B cell (primary cell): ENCODE measurements around the gene STX7. TPM values are rescaled to one million over a fixed set of nuclear protein-coding genes. Genes with fewer than 3 reads are reported as not detected.

Source experiments
- ATAC-seq: fragments of 200-7000 bp; cut with Tn5 transposase; one replicate; pipeline ENCODE4 v1.10.0; 2021; ENCODE audit warnings: low read depth, mild to moderate bottlenecking, moderate number of reproducible peaks, moderate library complexity
- CTCF ChIA-PET: fragments of 350-600 bp; sonication (Branson Sonifier 250); formaldehyde crosslinking; loops from one replicate; lab custom pipeline; 2021; ENCODE audit warnings: antibody characterized with exemption, inconsistent platforms; lab: Charles Lee
- POLR2A ChIA-PET: fragments of 350-600 bp; sonication (Branson Sonifier 250); formaldehyde crosslinking; loops from one replicate; lab custom pipeline; 2021; ENCODE audit warnings: antibody characterized with exemption; lab: Charles Lee
- DNase-seq: peaks from one replicate; pipeline ENCODE4 v3.0.0; 2013
- H2AFZ ChIP-seq: 2 replicates; pipeline ENCODE4 v1.6.1; 2012; ENCODE audit warnings: mild to moderate bottlenecking, low read depth, low read length; ENCODE audit not compliant: insufficient read depth, poor library complexity, severe bottlenecking
- H3K27ac ChIP-seq, 2 donors: 1 replicate in 1 of 2; 2 replicates in 1 of 2; pipeline ENCODE4 v1.5.1; 2012 to 2013; ENCODE audit warnings: low read length in 2 of 2, mild to moderate bottlenecking in 2 of 2, moderate library complexity in 1 of 2
- H3K27me3 ChIP-seq, 4 experiments: fragments of 200-600 bp in 1 of 4; sonication (generic) in 1 of 4; replicated peaks in 1 of 4; 1 replicate in 2 of 4; 2 replicates in 2 of 4; pipeline versions ENCODE4 v1.6.1 to v1.7.0; 2013 to 2016; ENCODE audit warnings: low read length in 3 of 4, mild to moderate bottlenecking in 2 of 4, mixed read lengths in 1 of 4, moderate library complexity in 1 of 4; ENCODE audit not compliant: insufficient read depth in 4 of 4, control insufficient read depth in 3 of 4; ENCODE audit errors: control extremely low read depth in 1 of 4
- H3K36me3 ChIP-seq, 2 experiments: replicated peaks in 1 of 2; 1 replicate in 1 of 2; 2 replicates in 1 of 2; pipeline versions ENCODE4 v1.6.1 to v1.7.1; 2013; ENCODE audit warnings: low read length in 1 of 2; ENCODE audit not compliant: insufficient read depth in 2 of 2, control insufficient read depth in 1 of 2; ENCODE audit errors: control extremely low read depth in 1 of 2, extremely low read depth in 1 of 2
- H3K4me1 ChIP-seq, 2 donors: fragments of 200-600 bp in 1 of 2; sonication (generic) in 1 of 2; 1 replicate in 1 of 2; 2 replicates in 1 of 2; pipeline versions ENCODE4 v1.5.1 to v1.6.1; 2013 to 2017; ENCODE audit warnings: low read length in 2 of 2; ENCODE audit not compliant: control insufficient read depth in 2 of 2, insufficient read depth in 2 of 2
- H3K4me2 ChIP-seq: replicated peaks from 2 replicates; pipeline ENCODE3; 2012; ENCODE audit warnings: mild to moderate bottlenecking, low read depth, low read length; ENCODE audit not compliant: poor library complexity, severe bottlenecking
- H3K4me3 ChIP-seq, 5 experiments: fragments of 200-600 bp in 1 of 5; sonication (generic) in 1 of 5; 1 replicate in 3 of 5; 2 replicates in 2 of 5; pipeline versions ENCODE4 v1.5.1 to v1.7.0; 2011 to 2016; ENCODE audit warnings: low read length in 4 of 5, mild to moderate bottlenecking in 4 of 5, low read depth in 2 of 5, control low read depth in 1 of 5, moderate library complexity in 1 of 5; ENCODE audit not compliant: insufficient read depth in 1 of 5; ENCODE audit errors: control extremely low read depth in 1 of 5, extremely low read depth in 1 of 5
- H3K79me2 ChIP-seq: fragments of 200-600 bp; sonication (generic); one replicate; pipeline ENCODE4 v1.6.0; 2016; ENCODE audit warnings: low read length; ENCODE audit not compliant: control insufficient read depth, insufficient read depth
- H3K9ac ChIP-seq: fragments of 200-600 bp; sonication (generic); 2 replicates; pipeline ENCODE4 v1.6.1; 2017; ENCODE audit warnings: mild to moderate bottlenecking, low read length, moderate library complexity
- H3K9me3 ChIP-seq, 3 donors: one replicate each; pipeline versions ENCODE4 v1.6.1 to v1.7.1; 2013; ENCODE audit warnings: low read length in 2 of 3; ENCODE audit not compliant: control insufficient read depth in 2 of 3, insufficient read depth in 1 of 3; ENCODE audit errors: control extremely low read depth in 1 of 3
- H4K20me1 ChIP-seq: 2 replicates; pipeline ENCODE4 v1.6.0; 2012; ENCODE audit warnings: mild to moderate bottlenecking, low read length; ENCODE audit not compliant: insufficient read depth, control insufficient read depth, poor library complexity, severe bottlenecking
- H3K27ac Mint-ChIP-seq: one replicate; pipeline ENCODE4 v1.8.0; 2021; ENCODE audit warnings: mixed read lengths
- H3K27me3 Mint-ChIP-seq: one replicate; pipeline ENCODE4 v1.8.0; 2021; ENCODE audit warnings: mixed read lengths
- H3K4me1 Mint-ChIP-seq: one replicate; pipeline ENCODE4 v1.8.0; 2021; ENCODE audit warnings: mixed read lengths
- H3K4me3 Mint-ChIP-seq: one replicate; pipeline ENCODE4 v1.8.0; 2021; ENCODE audit warnings: mixed read lengths
- H3K9me3 Mint-ChIP-seq: one replicate; pipeline ENCODE4 v1.8.0; 2022; ENCODE audit warnings: mixed read lengths; ENCODE audit not compliant: insufficient read depth
- CTCF ChIP-seq: fragments of 200-600 bp; IDR thresholded peaks from one replicate; pipeline ENCODE4 v1.8.0; 2022; ENCODE audit warnings: antibody characterized with exemption, mild to moderate bottlenecking
- EZH2 ChIP-seq: IDR thresholded peaks from 2 replicates; pipeline ENCODE4 v1.6.1; 2012; ENCODE audit warnings: borderline replicate concordance, low read depth, mild to moderate bottlenecking, moderate library complexity, low read length; ENCODE audit not compliant: insufficient read depth, poor library complexity, severe bottlenecking
- WGBS: methylation state at CpG from one replicate; pipeline ENCODE4 v1.1.5; 2013; ENCODE audit warnings: missing lambda C conversion rate; ENCODE audit not compliant: insufficient coverage; 5-methylcytosine and 5-hydroxymethylcytosine counted together
- intact Hi-C: fragments of 100-400 bp; cut with micrococcal nuclease; formaldehyde crosslinking; loops from one replicate; pipeline ENCODE4 v1.10.0; 2022
- polyA plus RNA-seq: library from polyadenylated mRNA; depleted of rRNA; stranded (reverse); fragments of >200 nt; gene quantifications from 2 replicates; pipeline ENCODE4 v1.2.3, GENCODE V29; 2012
- total RNA-seq, 2 donors: library from RNA; stranded (reverse); fragments of 120-200 nt in 1 of 2; gene quantifications; 1 replicate in 1 of 2; 2 replicates in 1 of 2; pipeline versions ENCODE4 v1.2.3 to v1.2.4, GENCODE V29; 2013 to 2022

Gene STX7
- total and polyA plus RNA-seq, 2 donors (not counting 1 experiment from before 2014, with no cell fraction given) = 70.9 to 221 TPM

- H3K79me2 ChIP-seq = peaks cover 42% of the 10 kb centered on the region
- no peak overlapping the region for H2AFZ ChIP-seq
- peak overlapping the region; percentile 34 for H3K27ac Mint-ChIP-seq
- no peak for ATAC-seq
- no peak for DNase-seq
- ChIA-PET CTCF (interaction anchor here (1.2 to 8.5 kb wide), 4 partner anchors 14 to 236 kb away, joined by 4 to 81 read pairs (median 10); no protein-coding TSS in a partner anchor), POLR2A (no interaction called here)
- H3K4me3 ChIP-seq = no peak overlapping the region
- peaks cover 10% of the 10 kb centered on the region for H4K20me1 ChIP-seq
- 0% methylated on average over 1 of the region's 2 CpGs for WGBS
- TF ChIP-seq CTCF (no peak), EZH2 (no peak)
- H3K4me2 ChIP-seq = no peak overlapping the region
- no peaks in the 10 kb centered on the region for H3K9me3 ChIP-seq
- H3K4me1 Mint-ChIP-seq = peaks cover 37% of the 10 kb centered on the region
- no peak overlapping the region for H3K27ac ChIP-seq
- H3K4me3 Mint-ChIP-seq = no peak overlapping the region
- no peaks in the 10 kb centered on the region for H3K9me3 Mint-ChIP-seq
- H3K4me1 ChIP-seq = peaks cover 16% of the 10 kb centered on the region in 2 donors
- intact Hi-C loops = loop anchor here (10.0 kb wide), 1 partner anchor 1451 kb away; the partner anchor contains the start of gene EPB41L2
- H3K36me3 ChIP-seq = peaks cover 0 to 2% of the 10 kb centered on the region in 2 experiments
- no peaks in the 10 kb centered on the region for H3K27me3 Mint-ChIP-seq
- H3K27me3 ChIP-seq = no peaks in the 10 kb centered on the region
- H3K9ac ChIP-seq = no peak overlapping the region
These were observed 2.5 kb upstream of the STX7 start for GRCh38 chr6:132515386-132515785.

- H3K9me3 ChIP-seq = no peaks in the 10 kb centered on the region
- H3K4me1 ChIP-seq = peaks cover 23 to 26% of the 10 kb centered on the region in 2 donors
- intact Hi-C loops = loop anchor here (1.0 to 10.0 kb wide), 7 partner anchors 16 to 1449 kb away; partner anchors contain the start of genes EPB41L2, SLC18B1 and TBPL1
- H3K27me3 ChIP-seq = no peaks in the 10 kb centered on the region
- DNase-seq = peak; percentile 70
- Mint-ChIP-seq H3K9me3 (no peaks in the 10 kb centered on the region), H3K27ac (peak overlapping the region; percentile 95), H3K4me3 (peak overlapping the region; percentile 93), H3K4me1 (peaks cover 46% of the 10 kb centered on the region), H3K27me3 (no peaks in the 10 kb centered on the region)
- peaks cover 5 to 7% of the 10 kb centered on the region in 2 experiments for H3K36me3 ChIP-seq
- ChIA-PET POLR2A (interaction anchor here (1.7 kb wide), 2 partner anchors 160 to 299 kb away, joined by 13 to 27 read pairs; partner anchors contain the start of gene RPS12), CTCF (interaction anchor here (1.1 to 8.5 kb wide), 10 partner anchors 16 to 284 kb away, joined by 3 to 81 read pairs (median 7); partner anchors contain the start of gene SLC18B1)
- no peak for TF ChIP-seq EZH2
- no peak for TF ChIP-seq CTCF
- peaks cover 17% of the 10 kb centered on the region for H4K20me1 ChIP-seq
- H3K4me3 ChIP-seq = peak overlapping the region; percentile 59 to 98 (median 85)
- peak overlapping the region; percentile 6 for H2AFZ ChIP-seq
- H3K9ac ChIP-seq = peak overlapping the region; percentile 73
- H3K4me2 ChIP-seq = peak overlapping the region; percentile 84
- no peak for ATAC-seq
- peaks cover 55% of the 10 kb centered on the region for H3K79me2 ChIP-seq
- WGBS = no CpG with 5 or more reads among the region's 3 CpGs
- peak overlapping the region; percentile 90 to 92 for H3K27ac ChIP-seq
These were observed 1.1 kb upstream of the STX7 start for GRCh38 chr6:132513831-132514545.
